GM19468 (cell line): ENCODE data around the gene DNASE1L3.

Experiments
- ATAC-seq: cut with Tn5 transposase; IDR thresholded peaks from one replicate; pipeline ENCODE4 v1.9.1; 2021; ENCODE audit warnings: mild to moderate bottlenecking, moderate library complexity, moderate number of reproducible peaks; ENCODE audit not compliant: unreplicated experiment; ENCODE audit errors: extremely low read depth

DNASE1L3 gene

DNA sequence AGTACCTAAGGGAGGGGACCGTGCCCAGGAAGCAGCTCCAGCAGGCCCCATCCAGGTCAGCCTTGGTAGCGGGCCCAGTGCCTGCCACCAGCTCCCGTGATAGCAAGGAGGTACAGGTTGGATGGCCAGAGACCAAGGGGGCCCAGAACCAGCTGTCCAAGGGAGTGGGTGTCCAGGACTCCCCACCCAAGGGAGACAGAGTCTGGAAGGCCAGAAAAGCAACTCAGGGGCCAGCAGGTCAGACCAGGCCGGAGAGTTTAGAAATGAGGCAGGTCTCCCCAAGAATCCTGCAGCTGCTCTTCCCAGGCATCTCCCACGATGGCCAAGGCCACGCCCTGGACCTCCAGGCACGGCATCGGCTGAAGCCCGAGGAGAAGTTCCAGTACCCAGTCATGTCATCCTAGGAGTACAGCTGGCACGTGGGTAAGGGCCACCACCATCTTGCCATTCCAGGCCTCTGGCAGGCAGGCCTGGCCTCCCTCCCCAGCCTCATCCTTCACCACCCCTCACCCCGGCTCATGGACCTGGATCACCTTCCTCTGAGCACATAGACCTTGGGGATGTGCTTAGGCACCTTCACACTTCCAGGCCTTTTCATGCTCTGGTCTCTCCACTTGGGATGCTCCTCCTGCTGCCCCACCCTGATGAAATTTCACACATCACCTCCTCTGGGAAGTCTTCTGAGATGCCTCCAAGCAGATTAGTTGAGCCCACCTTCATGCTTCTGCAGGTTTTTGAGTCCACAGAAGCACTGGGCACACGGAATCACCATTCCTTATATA is 30.5 kb downstream of the DNASE1L3 start:
- ATAC-seq, result no peak

DNA sequence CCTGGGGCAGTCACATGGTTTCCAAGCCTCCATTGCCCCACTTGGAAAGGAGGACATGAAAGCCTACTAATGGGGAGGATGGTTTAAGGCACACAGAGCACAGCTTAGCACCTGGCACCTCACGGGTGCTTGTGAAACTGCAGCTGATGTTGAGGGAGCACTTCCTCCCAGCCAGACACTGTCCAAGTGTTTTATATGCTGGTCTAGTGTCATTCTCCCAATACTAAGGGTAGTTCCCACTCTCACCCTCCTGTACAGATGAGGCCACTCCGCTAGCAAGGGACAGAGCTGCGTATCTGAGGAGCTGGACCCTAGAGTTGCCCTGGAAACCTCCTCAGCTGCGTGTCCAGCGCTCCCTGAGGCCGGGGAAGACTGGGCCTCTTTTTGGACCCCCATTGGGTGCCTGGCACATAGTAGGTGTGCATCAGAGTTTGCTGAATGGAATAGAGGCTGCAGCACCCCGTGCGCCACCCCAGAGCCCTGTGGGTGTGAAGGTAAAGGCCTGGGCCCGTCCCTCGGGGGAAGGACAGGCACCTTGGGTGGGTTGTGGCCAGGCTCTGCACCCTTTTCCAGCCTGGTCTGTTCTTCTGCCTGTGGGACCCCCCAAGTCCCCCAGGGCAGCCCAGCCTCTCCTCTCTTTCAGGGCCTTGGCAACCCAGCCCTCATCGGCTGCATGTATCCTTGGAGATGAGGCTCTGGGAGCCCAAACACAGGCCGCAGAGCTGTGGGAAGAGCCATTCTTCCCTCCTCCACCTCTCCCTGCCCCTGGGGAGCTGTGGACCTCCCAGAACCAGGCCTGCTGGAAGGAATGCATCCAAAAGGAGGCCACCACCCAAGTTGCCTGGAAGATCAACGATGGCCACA is 31.3 kb downstream of the DNASE1L3 start:
- no peak for ATAC-seq

DNA sequence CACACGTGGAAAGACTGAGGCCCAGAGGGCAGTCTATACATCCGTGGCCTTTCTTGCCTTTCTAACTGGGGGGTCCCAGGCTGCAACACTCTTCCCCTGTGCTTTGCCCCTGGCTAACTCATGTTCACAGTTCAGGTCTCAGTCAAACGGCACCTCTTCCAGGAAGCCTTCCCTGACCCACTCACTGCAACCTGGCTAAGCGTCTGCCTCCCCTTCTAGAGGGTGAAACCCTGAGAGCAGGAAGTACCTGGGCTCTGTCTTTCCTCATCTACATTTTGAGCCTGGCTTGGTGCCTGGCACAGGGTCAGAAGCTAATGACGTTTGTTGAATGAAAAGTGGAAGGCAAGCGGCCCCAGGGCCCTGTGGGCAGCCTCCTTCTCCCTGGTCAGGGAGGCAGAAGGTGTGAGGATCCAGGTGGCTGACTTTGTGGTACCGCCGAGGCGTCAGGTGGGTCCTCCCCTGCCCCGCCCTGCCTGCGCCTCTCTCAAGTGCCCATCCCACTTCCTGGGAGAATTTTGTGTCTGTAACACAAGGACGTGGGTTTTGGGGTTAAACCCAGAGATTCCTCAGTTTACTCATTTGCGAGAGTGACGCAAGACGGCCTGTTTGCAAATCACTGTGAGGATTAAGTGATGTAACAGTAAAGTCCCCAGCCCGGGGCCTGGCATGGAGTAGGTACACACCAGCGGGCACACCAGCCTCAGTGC is 32.1 kb downstream of the DNASE1L3 start:
- ATAC-seq, result no peak

DNA sequence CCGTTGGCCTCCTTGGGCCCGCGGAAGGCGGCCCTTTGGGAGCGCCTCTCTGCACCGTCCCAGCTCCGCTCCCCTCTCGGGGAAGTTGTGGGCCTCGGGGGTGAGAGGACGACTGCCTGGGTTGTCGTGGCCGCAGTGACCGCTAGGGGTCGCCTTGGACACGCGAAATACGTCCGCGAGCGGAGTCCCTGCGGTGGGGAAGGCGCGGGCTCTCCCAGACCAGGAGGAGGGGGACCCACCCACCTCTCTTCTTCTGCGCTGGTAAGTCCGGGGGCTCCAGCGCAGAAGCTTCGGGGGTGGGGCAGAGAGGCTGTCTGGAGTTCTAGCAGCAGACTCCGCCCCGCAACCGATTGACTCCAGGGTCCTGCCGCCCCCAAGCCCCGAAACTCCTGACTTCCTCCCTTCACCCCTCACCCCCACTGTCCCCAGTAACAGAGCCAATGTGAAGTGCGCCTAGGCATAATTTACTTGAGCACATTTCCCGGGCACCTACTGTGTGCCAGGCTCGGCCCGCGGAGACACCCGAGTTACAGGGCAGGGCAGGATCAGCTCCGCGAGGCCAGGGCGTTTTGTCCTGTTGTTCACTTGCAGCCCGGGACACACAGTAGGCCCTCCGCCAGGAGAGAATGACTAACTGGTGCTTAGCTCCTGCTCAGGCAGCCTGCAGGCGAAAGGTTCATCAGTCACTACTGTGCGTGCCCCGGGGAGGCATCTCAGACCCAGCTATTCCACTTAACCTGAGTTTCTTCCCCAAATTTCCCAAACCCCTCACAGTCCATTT is 32.8 kb downstream of the DNASE1L3 start:
- peak; percentile 26 for ATAC-seq

DNA sequence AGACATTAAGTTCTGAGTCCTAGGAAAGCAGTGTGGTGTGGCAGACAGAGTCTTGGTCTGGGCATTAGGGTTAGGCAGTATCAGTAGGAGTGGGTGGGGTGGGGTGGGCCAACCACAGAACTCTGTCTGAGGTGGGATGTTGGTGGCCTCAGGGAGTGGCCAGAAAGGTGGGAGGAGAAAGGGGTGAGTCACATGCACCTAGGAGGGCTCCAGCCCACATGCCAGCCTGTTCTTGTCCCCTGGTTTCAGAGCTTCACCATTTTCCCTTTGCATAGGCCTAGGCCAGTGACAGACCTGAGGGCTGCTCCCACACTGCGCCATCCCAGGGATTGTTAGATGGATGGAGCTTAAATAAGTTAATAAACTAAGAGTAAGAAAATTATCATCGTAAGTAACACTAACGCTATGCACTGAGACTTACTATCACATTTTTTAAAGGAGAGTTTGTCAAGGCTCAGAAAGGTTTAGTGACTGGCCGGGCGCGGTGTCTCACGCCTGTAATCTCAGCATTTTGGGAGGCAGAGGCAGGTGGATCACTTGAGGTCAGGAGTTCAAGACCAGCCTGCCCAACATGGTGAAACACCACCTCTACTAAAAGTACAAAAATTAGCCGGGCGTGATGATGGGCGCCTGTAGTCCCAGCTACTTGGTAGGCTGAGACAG is 33.8 kb downstream of the DNASE1L3 start:
- ATAC-seq, result no peak

DNA sequence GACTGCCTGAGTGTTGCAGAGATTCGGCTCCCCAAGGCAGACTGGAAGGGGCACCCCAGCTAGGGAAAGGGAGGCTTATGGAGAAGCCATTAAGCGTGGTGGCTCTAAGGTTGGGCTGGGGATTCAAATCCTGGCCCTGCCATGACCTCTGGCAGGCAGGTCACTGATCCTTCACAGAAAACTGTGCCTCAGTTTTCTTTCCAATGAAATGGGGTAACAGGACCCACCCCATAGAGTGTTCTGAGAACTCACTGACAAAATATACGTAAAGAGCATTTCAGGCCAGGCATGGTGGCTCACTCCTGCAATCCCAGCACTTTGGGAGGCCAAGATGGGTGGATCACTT is 34.6 kb downstream of the DNASE1L3 start:
- ATAC-seq, result no peak

DNA sequence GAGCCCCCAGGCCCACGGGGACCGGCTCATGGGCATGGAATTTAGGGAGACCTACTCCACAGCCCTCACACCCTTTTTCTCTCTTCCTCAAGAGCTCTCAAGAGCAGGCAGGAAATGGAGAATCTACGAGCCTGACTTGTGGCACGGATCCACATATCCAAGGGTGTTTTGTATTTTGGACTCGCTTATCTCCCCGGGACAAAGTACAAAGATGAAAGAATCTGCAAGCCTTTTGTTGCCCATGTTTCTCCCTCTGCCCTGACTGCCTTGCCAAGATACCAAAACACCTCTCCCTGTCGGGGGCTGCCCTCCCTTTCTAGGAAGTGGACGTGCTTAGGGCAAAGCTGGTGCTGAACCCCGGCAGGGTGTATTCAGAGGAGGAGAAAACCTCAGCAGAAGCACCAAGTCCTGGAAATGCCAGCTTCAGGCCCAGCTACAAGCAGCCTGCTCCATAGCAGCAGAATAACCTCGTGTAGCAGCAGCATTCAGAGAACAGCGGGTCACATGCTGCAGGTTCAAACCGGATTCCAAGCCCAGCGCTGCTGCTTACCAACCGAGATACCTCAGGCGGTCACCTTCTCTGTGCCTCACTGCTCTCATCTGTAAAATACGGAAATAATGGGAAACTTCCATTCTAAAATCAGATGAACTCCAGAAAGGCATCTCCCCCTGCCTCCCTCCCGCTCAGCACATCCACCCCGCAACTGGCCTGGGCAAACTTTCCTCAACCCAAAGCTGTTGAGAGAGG is 35.2 kb downstream of the DNASE1L3 start:
- no peak for ATAC-seq

DNA sequence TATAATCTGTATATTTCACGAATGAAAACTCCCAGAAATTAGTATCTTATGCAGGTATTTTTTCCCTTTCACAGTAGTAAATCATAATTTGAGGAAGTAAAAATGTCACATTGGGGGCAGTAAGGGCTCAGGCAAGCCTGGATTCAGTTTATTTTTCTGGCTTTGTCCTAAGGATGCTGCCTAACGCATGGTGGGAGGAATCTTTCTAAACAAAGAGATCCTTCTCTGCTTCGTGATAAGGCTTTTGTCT is 35.7 kb downstream of the DNASE1L3 start:
- ATAC-seq, result no peak

DNA sequence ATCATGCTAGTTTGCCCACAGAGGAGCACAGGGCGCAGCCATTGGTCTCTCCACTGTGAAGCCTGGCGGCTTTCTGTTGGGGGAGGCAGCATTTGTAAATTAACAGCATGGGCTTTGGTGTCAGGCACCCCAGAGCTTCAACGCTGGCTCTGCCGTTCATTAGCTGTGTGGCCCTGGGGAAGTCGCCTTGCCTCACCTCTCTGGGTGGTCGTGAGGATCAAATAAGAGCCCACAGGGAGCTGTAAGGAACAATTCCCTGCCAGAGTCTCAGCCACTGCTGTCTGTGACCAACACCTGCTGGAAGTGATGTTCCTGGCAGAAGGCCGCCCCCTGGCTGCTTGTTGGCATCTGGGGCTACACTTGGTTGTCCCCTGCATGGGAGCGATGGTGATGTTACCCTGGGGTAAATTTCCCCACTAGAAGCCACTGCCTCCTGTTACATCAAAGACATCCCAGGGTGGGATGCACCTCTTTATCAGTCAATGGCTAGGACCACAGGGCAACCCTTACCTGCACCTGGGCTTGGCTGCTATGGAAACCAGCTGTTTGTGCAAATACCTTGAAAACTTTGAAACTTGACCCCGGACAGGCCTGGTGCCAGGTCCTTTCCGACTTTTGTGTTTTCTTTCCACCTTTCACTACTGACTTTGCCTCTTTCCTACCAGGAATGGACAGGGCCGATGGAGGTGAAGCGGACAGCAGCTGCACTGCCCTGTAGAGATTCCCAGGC is 36.9 kb downstream of the DNASE1L3 start:
- ATAC-seq, result no peak

DNA sequence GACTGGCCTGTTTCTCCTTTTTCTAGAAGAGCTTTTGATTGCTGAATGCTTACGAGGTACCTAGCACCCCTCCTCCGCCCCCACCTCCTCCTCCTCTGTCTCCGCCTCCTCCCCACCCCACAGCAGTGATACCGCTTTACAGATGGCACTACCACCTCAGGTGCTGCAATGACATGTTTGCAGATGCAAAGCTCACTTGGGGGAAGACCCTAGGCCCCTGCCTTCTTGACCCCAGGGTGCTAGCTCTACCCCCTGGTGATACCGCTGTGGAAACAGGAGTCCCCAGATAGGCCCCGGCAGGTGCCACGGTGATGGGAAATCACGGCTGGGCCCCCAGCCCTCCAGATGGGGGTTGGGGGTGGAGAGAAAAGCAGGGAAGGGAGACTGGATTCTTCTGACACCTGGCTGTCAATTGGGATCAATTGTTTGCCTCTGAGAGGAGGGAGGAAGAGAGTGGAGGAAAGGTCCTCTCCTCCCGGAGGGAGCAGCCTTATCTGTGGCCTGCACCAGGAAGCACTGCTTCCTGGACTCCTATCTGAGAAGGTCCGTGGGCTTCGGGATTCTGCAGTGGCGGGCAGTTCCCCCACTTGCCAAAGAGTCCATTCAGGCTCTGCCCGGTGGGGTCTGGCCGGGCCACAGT is 37.6 kb downstream of the DNASE1L3 start:
- no peak for ATAC-seq

DNA sequence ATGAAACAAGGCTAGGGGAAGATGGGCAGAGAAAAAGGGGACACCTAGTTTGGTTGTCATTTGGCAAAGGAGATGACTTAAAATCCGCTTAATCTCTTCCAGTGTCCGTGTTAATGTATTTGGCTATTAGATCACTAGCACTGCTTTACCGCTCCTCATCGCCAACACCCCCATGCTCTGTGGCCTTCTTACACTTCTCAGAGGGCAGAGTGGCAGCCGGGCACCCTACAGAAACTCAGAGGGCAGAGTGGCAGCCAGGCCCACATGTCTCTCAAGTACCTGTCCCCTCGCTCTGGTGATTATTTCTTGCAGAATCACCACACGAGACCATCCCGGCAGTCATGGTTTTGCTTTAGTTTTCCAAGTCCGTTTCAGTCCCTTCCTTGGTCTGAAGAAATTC is 39.6 kb downstream of the DNASE1L3 start:
- ATAC-seq, result no peak

DNA sequence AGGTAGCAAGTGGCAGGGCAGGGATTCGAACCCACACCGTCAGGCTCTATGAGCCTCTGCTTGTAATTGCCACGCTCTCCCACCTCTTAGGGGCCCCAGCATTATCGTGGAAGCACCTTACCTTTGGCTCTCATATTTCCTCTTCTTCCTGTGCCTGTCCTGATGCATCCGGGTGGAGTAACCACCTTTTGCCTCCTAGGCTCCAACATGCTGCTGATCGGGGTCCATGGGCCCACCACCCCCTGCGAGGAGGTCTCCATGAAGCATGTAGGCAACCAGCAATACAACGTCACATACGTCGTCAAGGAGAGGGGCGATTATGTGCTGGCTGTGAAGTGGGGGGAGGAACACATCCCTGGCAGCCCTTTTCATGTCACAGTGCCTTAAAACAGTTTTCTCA is 40.4 kb downstream of the DNASE1L3 start:
- ATAC-seq, result no peak

DNA sequence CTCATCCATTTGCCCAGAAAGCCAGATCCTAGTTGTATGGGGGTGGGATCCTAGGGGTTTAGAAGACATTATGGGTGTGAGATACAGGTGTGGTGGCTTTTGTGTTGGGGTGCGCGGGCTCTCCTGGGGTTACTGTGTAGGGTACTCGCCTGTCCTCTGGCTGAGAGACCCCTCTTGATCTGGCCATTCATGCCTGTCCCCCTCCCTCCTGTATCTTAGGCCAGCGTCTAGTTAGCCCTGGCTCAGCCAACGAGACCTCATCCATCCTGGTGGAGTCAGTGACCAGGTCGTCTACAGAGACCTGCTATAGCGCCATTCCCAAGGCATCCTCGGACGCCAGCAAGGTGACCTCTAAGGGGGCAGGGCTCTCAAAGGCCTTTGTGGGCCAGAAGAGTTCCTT is 41.4 kb downstream of the DNASE1L3 start:
- ATAC-seq, result no peak

DNA sequence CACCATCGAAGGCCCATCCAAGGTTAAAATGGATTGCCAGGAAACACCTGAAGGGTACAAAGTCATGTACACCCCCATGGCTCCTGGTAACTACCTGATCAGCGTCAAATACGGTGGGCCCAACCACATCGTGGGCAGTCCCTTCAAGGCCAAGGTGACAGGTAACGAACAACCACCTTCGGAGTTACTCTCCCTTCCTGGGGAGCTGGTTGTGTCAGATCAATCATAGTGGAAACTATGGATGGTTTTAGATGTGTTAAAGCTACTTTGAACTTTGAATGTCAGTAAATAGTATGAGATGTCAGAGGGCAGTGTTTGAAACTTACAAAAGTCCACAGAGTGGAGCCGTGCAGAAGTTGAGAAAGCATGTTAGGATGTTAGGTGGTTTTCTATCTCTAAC is 42.3 kb downstream of the DNASE1L3 start:
- ATAC-seq, result no peak

DNA sequence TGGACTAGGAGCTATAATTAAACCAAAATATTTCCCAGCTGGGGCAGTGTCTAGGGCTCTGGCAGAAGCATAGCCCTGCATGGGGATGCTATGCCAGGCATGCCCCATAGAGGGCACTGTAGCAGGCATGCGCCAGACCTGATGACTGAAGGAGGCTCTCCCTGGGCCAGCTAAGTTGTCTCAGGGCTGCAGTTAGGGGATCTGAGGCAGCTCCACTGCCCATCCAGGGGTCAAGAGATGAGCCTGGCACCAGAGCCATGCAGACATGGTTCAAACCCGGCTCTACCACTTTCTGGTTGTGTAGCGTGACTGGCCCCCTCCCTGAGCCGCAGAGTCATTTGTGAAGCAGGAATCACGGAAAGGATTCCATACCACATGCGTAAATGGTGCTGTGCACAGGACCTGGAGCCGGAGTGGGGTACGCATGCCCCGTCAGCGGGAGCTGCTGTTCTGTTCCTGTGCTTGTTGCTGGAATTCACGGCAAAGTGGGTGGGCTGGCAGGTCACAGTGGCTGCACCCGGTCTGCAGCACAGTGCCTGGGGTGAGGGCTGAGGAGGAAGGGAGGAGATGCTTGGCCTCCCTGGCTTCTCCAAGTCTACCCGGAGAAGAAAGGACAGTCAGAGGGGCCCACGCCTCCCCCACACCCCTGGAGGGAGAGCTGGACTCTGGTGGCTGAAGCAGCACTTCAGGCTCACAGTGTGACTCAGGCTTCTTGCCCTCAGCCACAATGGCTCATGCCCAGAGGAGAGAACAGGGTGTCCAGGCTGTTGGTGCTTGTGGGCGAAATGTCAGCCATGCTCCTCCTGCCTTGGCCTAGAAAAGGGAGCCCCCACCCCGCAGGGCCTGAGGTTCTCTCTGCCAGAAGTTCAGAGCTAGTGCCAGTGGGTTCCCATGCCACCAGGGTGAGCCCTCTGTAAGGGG is 43.1 kb downstream of the DNASE1L3 start:
- ATAC-seq, result peak; percentile 39

DNA sequence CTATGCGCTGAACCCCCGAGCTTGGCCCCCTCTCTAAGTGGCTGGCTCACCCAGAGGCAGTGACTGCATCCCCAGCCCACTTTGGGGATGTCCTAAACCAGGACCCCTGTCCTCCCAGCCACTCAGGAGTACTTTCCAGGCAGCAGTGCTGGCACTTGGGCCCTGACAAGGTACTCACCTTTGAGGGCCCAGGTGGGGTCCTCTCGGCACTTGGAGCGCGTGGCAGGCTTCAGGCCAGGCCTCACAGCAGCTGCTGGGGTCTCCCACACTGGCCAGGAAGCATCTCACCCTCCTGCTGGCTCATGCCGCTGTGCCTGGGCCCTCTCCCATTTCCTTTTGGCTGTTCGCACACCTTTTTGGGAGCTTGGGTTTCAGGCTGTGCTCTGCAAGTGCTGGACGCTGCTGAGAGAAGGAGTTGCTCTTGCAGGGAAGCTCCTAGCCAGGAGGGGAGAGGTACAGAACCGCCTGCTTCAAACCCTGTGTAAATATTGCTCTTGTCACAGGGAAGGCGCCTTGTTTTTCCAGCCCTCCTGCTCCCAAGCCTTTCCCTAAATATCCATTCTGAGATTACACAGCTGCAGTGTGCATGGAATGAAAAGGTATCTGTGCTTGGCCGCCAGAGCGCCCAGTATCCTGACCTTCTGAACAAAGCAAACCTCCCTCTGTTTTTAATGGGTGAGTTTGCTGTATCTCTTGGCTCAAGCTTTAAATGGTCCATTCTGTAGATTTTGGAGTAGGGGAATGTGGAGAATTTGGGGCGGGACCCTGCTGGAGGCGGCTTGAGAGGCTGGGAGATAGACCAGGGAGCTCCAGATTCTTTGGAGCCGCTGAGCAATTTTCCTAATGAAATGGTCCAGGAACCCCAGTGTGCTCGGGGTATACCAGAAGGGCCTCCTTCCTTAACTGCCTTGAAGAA is 45.6 kb downstream of the DNASE1L3 start:
- ATAC-seq, result no peak
